Measurements from ENCODE around the gene HDAC4. TPM values are rescaled to one million over a fixed set of nuclear protein-coding genes. Genes with fewer than 3 reads are reported as not detected.

Gene HDAC4
- total RNA-seq, 1 experiment from 2014 or later: 47.6 TPM

GRCh38 chr2:239234191-239235175, 166.3 kb downstream of the HDAC4 start:
- CTCF ChIA-PET: no interaction called here
- Histone ChIP-seq H3K9me3 (ENCODE audit: control insufficient read depth in 1 of 2, insufficient read depth in 1 of 2, low read depth in 1 of 2, low read length in 2 of 2) (no peaks in the 10 kb centered on the region), H3K27me3 (ENCODE audit: insufficient read depth, low read length) (no peaks in the 10 kb centered on the region), H3K27ac (ENCODE audit: low read depth, low read length) (no peak overlapping the region), H3K9ac (ENCODE audit: low read length) (no peak overlapping the region), H3K4me3 (replicated peaks in 1 of 2; ENCODE audit: low read depth in 1 of 2, low read length in 2 of 2) (no peak overlapping the region), H3K36me3 (ENCODE audit: control insufficient read depth in 1 of 2, insufficient read depth in 2 of 2, low read length in 2 of 2) (no peaks in the 10 kb centered on the region), H4K20me1 (ENCODE audit: insufficient read depth) (no peaks in the 10 kb centered on the region), H3K4me2 (ENCODE audit: low read length) (no peak overlapping the region), H3K79me2 (ENCODE audit: insufficient read depth, low read length) (peaks cover 3% of the 10 kb centered on the region; the same call in 1 of the 2 replicates), H2AFZ (ENCODE audit: low read depth, low read length, poor library complexity, severe bottlenecking) (no peak overlapping the region), H3K9me2 (ENCODE audit: insufficient read depth) (no peaks in the 10 kb centered on the region), H3K4me1 (ENCODE audit: control insufficient read depth in 1 of 2, insufficient read depth in 2 of 2, low read length in 2 of 2) (peaks cover 2 to 11% of the 10 kb centered on the region in 2 experiments; a peak in 2 of 4 replicates)
- DNase-seq (ENCODE audit: low read depth, low spot score) (no peak), ATAC-seq (no peak)
- intact Hi-C loops (cut with micrococcal nuclease): no loop called here
- RAD21 ChIA-PET (ENCODE audit: low non-redundant PET in 1 of 2, low total read pairs in 2 of 2, uncharacterized antibody in 2 of 2, unreplicated experiment in 2 of 2): no interaction called here
- TF ChIP-seq SRF (IDR thresholded peaks at IDR 0.05; ENCODE audit: low read depth) (no peak), MAX (IDR thresholded peaks at IDR 0.05) (no peak), REST (IDR thresholded peaks at IDR 0.05; ENCODE audit: low read depth) (no peak), CEBPB (IDR thresholded peaks at IDR 0.05; ENCODE audit: low read depth) (no peak), FOSL1 (IDR thresholded peaks at IDR 0.05; ENCODE audit: low read depth) (no peak), SIN3A (IDR thresholded peaks at IDR 0.05; ENCODE audit: low read depth) (no peak), ZFX (IDR thresholded peaks at IDR 0.05) (no peak)
- TSS peak; percentile 27 for BruUV-seq (replicated peaks)
- POLR2A ChIA-PET: no interaction called here
